Activated naive CD4-positive, alpha-beta T cell treated with anti-CD3 and anti-CD28 coated beads, Interleukin-2, amount 50 U/mL, for 72 hours (primary cell): ENCODE results near the gene C1QTNF8. TPM values are rescaled to one million over a fixed set of nuclear protein-coding genes. Genes with fewer than 3 reads are reported as not detected.
"Not testable (repeated sequence)": the region's sequence is repeated elsewhere in the genome, so short reads cannot be mapped to it uniquely, and the experiment has no call there.

Experiments used
- ATAC-seq, 2 donors: fragments of 150-1000 bp; cut with Tn5 transposase; 2 replicates each; pipeline ENCODE4 v1.10.0; 2021; ENCODE audit warnings: mild to moderate bottlenecking in 2 of 2, moderate library complexity in 2 of 2
- DNase-seq, 2 donors: peaks; one replicate each; pipeline ENCODE4 v3.0.0; 2021 to 2022; ENCODE audit warnings: low spot score in 2 of 2
- H3K27ac Mint-ChIP-seq, 2 donors: one replicate each; pipeline ENCODE4 v1.8.0; 2022; ENCODE audit warnings: mild to moderate bottlenecking in 2 of 2, mixed read lengths in 2 of 2
- H3K36me3 Mint-ChIP-seq, 2 donors: one replicate each; pipeline ENCODE4 v1.8.0; 2022; ENCODE audit warnings: mixed read lengths in 2 of 2
- H3K9me3 Mint-ChIP-seq, 2 donors: one replicate each; pipeline ENCODE4 v1.8.0; 2022; ENCODE audit warnings: mixed read lengths in 2 of 2
- total RNA-seq, 2 donors: library from RNA; stranded (reverse); gene quantifications; one replicate each; pipeline ENCODE4 v1.2.3, GENCODE V29; 2022

C1QTNF8 gene
- total RNA-seq, 2 donors from 2014 or later, result not detected

DNA sequence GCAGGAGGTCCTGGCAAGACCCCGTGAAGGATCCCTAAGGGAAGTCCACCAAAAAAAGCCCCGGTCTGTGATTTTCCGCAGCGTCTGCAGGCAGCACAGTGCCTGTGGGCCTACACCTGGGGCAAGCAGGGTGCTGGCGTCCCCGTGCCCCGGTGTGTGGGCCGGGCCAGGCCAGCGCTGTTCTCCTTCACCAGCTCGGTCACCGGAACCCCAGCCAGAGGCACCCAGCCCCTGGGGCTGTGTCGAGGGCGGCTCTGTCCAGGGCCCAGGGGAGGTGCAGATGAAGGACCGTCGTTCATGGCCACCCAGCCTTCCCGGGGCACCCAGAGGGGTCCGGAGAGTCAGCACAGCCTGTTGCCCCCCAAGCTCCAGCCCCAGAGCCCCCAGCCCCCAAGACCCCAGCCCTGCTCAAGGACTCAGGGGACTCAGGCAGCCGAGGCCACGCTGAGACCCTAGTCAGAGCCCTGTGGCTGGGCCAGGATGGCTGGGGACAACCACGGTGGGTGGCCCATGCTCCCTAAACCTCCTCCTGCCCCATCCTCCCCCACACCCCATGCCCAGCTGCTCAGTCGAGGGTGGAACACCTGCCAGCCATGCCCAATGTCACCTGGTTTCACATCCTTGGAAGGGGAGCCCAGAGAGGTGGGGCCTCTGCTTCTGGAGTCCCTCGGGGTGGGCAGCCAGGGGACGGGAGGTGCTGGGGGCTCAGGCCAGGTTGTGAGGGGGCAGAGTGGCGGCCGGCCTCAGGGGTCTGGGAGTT, 5.7 kb upstream of the C1QTNF8 start:
- H3K27ac Mint-ChIP-seq, result no peak overlapping the region
- H3K36me3 Mint-ChIP-seq, result no peaks in the 10 kb centered on the region
- DNase-seq (no peak), ATAC-seq (no peak)
- H3K9me3 Mint-ChIP-seq, result no peaks in the 10 kb centered on the region

DNA sequence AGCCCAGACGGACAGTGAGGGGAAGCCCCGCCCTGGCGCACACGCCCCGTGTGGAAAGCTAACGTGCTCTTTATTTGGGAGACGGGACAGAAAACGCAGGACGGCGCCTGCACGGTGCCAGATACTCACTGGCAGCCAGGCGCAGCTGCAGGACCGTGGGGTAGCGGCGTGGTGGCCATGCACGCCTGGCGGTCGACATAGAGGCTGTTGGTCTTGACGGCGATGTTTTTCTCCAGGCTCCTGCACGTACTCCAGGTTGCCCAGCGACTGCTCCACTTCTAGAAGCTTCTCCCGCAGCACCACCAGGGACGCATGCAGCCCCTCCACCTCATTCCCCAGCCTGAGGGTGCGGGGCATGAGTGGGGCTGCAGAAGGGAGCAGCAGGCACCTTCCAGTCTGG, 5.1 kb upstream of the C1QTNF8 start:
- H3K36me3 Mint-ChIP-seq, result no peaks in the 10 kb centered on the region
- no peak overlapping the region for H3K27ac Mint-ChIP-seq
- H3K9me3 Mint-ChIP-seq, result no peaks in the 10 kb centered on the region
- ATAC-seq, result no peak
- DNase-seq, result no peak

DNA sequence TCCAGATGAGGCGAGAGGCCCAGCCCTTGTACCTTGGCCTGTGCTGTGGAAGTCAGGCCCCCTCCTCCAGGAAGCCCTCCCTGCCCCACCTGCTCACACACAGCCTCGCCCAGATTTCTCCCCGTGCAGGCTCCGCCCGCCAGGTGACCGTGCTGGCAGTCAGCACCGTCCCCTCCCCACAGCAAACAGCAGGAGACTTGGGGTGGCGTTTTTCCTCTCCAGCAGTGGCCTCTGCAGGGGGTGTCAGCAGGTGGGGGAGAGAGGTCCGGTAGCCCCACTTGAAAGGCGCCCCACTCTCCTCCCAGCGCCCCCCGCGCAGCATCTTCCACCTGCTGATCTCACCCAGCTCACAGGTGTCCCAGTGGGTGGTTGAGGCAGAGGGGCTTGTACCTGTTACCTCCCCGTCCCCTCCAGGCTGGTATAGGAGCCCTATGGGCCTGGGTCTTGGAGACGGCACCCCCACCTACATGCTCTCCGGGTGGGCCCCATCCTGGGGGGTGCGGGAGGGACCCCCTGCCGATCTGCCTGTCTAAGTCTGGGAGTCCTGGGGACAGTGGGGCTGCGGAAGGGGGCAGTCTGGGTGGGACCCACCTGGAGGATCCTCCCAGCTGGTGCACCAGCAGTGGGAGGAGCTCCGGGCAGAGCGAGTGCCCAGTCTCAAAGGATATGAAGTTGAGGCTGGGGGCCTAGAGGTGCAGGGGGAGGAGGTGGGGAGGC, 4.2 kb upstream of the C1QTNF8 start:
- ATAC-seq (no peak), DNase-seq (no peak)
- Mint-ChIP-seq H3K27ac (no peak overlapping the region), H3K36me3 (no peaks in the 10 kb centered on the region), H3K9me3 (no peaks in the 10 kb centered on the region)

DNA sequence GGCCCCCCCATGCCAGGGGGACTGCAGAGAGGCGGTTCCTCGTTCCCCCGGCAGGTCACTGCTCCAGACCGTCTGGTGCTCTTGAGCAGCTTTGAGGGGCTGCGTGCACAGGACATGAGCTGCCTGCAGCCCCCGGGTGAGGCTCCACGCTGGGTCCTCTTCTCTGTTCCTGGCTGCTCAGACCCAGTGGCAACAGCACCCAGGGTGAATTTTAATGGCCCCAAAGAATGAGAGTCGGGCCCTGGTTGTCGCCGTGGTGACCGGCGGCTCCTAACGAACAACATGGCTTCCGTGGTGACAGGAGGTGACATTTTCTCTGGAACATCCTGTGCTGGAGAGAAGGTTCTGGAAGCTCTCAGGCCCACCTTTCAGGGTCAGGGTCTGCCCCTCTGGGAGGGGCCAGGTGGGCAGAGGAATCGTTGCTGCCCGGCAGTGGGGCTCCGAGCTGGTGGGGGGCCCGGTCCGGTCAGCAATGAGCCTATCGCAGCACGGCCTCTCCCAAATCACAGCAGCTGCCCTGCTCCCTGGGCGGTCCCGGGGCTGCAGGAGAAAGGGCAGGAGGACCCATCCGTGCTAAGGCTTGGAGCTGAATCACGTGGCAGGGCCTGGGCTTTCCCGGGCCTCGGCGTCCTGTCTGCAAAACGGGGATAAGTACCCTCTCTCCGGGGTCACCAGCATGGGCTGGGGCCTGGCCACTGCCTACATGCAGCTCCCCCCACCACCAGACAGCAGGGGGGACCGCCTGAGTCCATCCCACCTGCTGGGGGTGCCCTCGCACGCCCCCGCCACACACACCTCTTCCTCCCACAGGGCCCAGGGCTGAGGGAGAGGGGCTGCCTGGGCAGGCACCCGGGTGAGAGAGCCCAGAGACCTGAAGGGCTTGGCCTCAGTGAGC, 3.4 kb upstream of the C1QTNF8 start:
- Mint-ChIP-seq H3K27ac (no peak overlapping the region), H3K9me3 (no peaks in the 10 kb centered on the region), H3K36me3 (no peaks in the 10 kb centered on the region)
- no peak for DNase-seq
- ATAC-seq, result no peak

DNA sequence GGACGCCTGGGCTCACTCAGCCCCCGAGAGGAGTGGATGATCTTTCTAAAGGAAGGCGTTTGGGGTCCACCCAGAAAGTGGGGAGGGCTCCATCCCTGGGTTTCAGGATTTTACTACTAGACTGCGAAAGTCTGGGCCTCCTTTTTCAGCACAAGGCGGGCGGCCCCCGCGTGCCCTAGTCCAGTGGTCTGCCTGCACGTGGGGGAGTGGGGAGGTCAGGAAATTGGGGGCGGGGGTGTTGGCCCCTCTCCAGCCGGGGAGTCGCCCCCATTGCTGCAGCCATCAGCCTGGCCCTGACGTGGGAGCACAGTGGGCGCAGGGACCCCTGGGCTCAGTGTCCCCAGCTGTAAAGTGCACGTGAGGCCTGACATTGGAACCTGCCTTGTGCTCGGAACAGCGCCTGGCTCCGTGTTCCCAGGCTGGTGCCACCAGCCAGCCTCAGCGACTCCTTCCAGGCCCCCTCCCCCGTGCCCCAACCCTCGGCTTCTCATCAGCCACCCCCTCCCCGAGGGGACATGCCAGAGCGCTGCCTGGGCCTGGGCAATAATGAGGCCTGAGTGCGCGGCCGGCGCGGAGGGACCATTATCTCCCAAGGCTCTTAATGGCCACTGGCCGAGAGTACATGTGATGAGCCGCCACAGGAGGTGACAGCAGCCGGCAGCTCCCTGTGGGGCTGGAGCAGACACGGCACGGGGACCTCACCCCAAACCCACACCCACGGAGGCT, 2.4 kb upstream of the C1QTNF8 start:
- Mint-ChIP-seq H3K36me3 (no peaks in the 10 kb centered on the region), H3K27ac (no peak overlapping the region), H3K9me3 (no peaks in the 10 kb centered on the region)
- DNase-seq, result no peak
- no peak for ATAC-seq

DNA sequence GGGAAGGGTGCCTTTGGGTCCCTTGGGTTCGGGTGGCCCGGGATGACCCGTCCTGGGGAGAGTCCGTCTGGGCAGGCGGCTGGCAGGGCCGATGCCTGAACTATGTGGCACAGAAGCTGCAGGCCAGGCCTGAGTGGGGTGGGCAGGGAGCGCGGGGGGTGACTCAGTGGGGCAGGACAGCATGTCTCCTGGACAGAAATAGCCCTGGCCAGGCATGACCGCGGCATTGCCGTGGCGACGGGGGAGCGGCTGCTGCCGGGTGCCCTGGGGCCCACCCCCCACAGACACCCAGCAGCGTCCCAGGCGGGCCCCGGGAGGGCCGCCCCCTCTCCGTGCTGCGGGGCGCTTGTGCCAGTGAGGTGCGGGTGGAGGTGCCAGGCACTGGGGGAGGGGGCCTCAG, 1.8 kb upstream of the C1QTNF8 start:
- H3K36me3 Mint-ChIP-seq, result no peaks in the 10 kb centered on the region
- no peak overlapping the region for H3K27ac Mint-ChIP-seq
- ATAC-seq (no peak), DNase-seq (no peak)
- H3K9me3 Mint-ChIP-seq, result no peaks in the 10 kb centered on the region

DNA sequence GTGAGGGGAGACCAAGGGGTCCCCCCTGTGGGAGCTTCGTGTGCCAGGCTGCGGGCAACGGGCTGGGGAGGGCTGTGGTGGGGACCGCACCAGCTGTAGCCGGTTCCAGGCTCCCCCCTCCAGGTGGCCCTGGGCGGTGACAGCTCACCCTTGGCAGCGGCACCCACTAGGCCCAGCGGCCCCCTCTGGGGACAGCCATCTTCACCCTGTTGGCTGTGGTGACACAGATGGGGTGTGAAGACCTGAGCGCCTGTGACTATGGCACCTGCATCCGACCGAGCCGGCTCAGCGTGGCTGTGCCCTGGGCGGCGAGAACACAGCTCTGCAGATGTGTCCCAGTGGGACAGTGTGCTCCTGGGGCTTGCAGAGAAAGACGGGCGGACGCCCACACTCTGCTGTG, 1.1 kb upstream of the C1QTNF8 start:
- ATAC-seq (no peak), DNase-seq (no peak)
- peaks cover 2% of the 10 kb centered on the region in 2 donors for H3K36me3 Mint-ChIP-seq
- H3K27ac Mint-ChIP-seq, result no peak overlapping the region
- peaks cover 0 to 1% of the 10 kb centered on the region in 2 donors for H3K9me3 Mint-ChIP-seq

GRCh38 chr16:1095450-1096168, 435 bp downstream of the C1QTNF8 start:
- DNase-seq, result no peak
- Mint-ChIP-seq H3K36me3 (peaks cover 6% of the 10 kb centered on the region in 2 donors), H3K27ac (no peak overlapping the region), H3K9me3 (peaks cover 0 to 4% of the 10 kb centered on the region in 2 donors)
- no peak for ATAC-seq

DNA sequence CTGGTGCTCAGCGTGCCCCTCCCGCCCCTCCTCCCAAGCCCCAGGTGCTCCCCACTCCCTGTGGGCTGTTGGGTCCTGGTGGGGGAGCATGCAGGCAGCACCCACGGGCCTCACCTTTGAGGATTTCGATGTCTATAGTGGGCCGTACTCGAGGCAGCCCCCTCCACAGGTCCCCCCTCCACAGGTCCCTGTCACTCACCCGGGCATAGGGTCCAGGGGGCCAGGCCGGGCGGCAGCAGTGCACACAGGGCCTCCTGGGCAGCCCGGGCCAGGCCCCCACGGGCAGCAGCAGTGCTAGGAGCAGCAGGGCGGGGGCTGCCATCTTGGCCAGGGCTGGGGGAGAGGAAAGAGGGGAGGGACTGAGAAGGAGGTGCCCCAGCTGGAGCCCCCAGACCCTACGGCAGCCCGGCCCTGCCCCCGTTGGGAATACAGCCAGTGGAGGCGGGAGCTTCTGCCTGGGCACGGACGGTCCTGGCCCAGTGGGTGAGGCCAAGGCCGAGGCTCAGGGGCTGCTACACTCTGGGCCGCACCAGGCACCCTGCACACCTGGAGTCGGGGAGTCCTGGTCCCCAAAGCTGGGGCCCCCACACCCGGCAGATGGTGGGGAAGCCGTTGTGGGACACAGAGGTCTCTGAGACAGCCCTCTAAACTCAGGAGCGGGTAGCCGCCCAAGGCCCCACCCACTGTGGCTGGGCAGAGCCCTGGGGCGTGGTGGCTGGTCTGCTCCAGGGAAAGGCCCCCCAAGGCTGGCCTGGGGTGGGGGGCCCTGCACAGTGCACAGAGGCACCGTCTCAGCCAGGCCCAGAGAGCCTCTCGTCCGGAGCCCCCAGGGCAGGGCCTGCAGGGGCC, 1.2 kb downstream of the C1QTNF8 start:
- Mint-ChIP-seq H3K27ac (no peak overlapping the region), H3K36me3 (peaks cover 6% of the 10 kb centered on the region in 2 donors), H3K9me3 (peaks cover 0 to 4% of the 10 kb centered on the region in 2 donors)
- DNase-seq (no peak), ATAC-seq (no peak)

GRCh38 chr16:1094124-1094479, 1.9 kb downstream of the C1QTNF8 start:
- DNase-seq (no peak), ATAC-seq (peak in 1 of 2 donors; percentile 15)
- H3K9me3 Mint-ChIP-seq, result peaks cover 0 to 4% of the 10 kb centered on the region in 2 donors
- H3K27ac Mint-ChIP-seq, result no peak overlapping the region
- H3K36me3 Mint-ChIP-seq, result peaks cover 6% of the 10 kb centered on the region in 2 donors

DNA sequence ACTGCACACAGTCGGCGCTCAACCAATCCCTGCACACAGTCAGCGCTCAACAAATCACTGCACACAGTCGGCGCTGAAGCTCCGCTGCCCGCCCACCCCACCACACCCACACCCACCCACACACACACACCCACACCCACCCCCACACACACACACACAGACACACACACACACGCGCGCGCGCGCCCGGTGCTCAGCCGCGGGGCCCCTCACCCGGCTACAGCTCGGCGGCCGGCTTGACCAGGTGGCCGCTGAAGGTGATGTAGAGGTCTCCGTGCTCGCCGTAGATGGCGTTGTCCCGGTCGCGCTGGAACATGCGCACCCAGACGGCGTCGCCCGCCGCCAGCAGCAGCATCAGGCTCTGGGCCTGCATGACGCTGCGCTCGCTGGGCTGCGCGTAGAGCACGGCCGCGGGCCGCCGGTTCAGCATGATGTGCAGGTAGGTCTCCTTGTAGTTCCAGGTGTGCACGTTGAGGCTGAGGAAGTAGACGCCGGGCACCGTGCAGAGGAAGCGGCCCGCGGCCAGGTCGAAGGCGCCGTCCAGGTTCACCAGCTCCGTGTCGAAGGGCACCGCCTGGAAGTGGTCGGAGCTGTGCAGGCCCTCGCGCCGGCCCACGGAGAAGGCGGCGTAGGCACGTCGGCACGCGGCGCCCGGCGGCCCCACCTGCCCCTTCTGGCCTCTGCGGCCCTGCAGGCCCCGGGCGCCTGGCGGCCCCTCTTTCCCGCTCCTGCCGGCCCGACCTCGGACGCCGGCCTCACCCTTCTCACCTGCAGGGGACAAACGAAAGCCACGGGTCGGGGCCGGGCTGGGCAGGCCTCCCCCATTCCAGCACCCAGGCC, 2.5 kb downstream of the C1QTNF8 start:
- peak in 1 of 2 donors; percentile 52 for DNase-seq
- H3K9me3 Mint-ChIP-seq, result peaks cover 0 to 4% of the 10 kb centered on the region in 2 donors
- ATAC-seq, result peak in 1 of 2 donors; percentile 73

DNA sequence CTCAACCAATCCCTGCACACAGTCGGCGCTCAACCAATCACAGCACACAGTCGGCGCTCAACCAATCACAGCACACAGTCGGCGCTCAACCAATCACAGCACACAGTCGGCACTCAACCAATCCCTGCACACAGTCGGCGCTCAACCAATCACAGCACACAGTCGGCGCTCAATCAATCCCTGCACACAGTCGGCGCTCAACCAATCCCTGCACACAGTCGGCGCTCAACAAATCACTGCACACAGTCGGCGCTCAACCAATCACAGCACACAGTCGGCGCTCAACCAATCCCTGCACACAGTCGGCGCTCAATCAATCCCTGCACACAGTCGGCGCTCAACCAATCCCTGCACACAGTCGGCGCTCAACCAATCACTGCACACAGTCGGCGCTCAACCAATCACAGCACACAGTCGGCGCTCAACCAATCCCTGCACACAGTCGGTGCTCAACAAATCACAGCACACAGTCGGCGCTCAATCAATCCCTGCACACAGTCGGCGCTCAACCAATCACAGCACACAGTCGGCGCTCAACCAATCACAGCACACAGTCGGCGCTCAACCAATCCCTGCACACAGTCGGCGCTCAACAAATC, 3.3 kb downstream of the C1QTNF8 start:
- DNase-seq, H3K36me3 Mint-ChIP-seq, H3K9me3 Mint-ChIP-seq, H3K27ac Mint-ChIP-seq, ATAC-seq: not testable (repeated sequence)

More for the DNA sequence above, 2.5 kb downstream of the C1QTNF8 start:
- no peak overlapping the region for H3K27ac Mint-ChIP-seq
- H3K36me3 Mint-ChIP-seq, result peaks cover 6% of the 10 kb centered on the region in 2 donors

GRCh38 chr16:1091992-1092552, 4.0 kb downstream of the C1QTNF8 start:
- DNase-seq (no peak), ATAC-seq (no peak)
- H3K36me3 Mint-ChIP-seq, result peaks cover 6% of the 10 kb centered on the region in 2 donors
- peak overlapping the region in 1 of 2 donors; percentile 40 for H3K27ac Mint-ChIP-seq
- peaks cover 0 to 4% of the 10 kb centered on the region in 2 donors for H3K9me3 Mint-ChIP-seq
